K562 (cell line): ENCODE results near the gene DOK7.

Experiments
- EHMT2 ChIP-seq: fragments of 450-650 bp; IDR thresholded peaks from 2 replicates; pipeline ENCODE4 v1.6.1; 2018; ENCODE audit warnings: antibody characterized with exemption
- NFIC ChIP-seq: fragments of 450-650 bp; IDR thresholded peaks from 2 replicates; pipeline ENCODE4 v1.6.1; 2017; ENCODE audit warnings: mild to moderate bottlenecking, inconsistent platforms
- NR2C2 ChIP-seq, 2 experiments: fragments of 200-800 bp in 1 of 2; sonication (Bioruptor generic) in 1 of 2; sonication (generic) in 1 of 2; formaldehyde crosslinking in 1 of 2; IDR thresholded peaks; 2 replicates each; pipeline versions ENCODE4 v1.6.1 to v1.8.0; 2016 to 2022; ENCODE audit warnings: mild to moderate bottlenecking in 1 of 2, missing compliant biosample characterization in 1 of 2, missing genetic modification characterization in 1 of 2, missing genetic modification reagents in 1 of 2
- SNRNP70 ChIP-seq: fragments of 200-400 bp; formaldehyde crosslinking; optimal IDR thresholded peaks from 2 replicates; pipeline ENCODE3; 2017; ENCODE audit warnings: low read depth, low read length
- SPI1 ChIP-seq: IDR thresholded peaks from 2 replicates; pipeline ENCODE4 v1.6.1; 2011; ENCODE audit warnings: low read depth, low read length, control low read depth, borderline replicate concordance
- TAF1 ChIP-seq: IDR thresholded peaks from 2 replicates; pipeline ENCODE4 v1.6.1; 2011; ENCODE audit warnings: mild to moderate bottlenecking, low read length, moderate library complexity; ENCODE audit not compliant: insufficient read depth, control insufficient read depth, severe bottlenecking; ENCODE audit errors: extremely low read depth
- TCF7L2 ChIP-seq: fragments of 150-350 bp; IDR thresholded peaks from 2 replicates; pipeline ENCODE4 v1.6.1; 2016; ENCODE audit warnings: low read depth, mild to moderate bottlenecking, low read length, moderate library complexity
- USF1 ChIP-seq: sonication (generic); formaldehyde crosslinking; IDR thresholded peaks from 2 replicates; pipeline ENCODE4 v1.9.0; 2022; ENCODE audit warnings: mild to moderate bottlenecking, missing genetic modification reagents
- XRCC5 ChIP-seq: fragments of 200-400 bp; formaldehyde crosslinking; IDR thresholded peaks from 2 replicates; pipeline ENCODE4 v1.6.1; 2017; ENCODE audit warnings: low read depth, mild to moderate bottlenecking, low read length
- TF ChIP-seq, protein P1 (sequence below), 2 experiments: fragments of 450-650 bp; formaldehyde crosslinking in 1 of 2; IDR thresholded peaks; 2 replicates each; pipeline versions ENCODE4 v1.4.0 to v1.6.1; 2014 to 2020; ENCODE audit warnings: mild to moderate bottlenecking in 2 of 2, borderline replicate concordance in 1 of 2, low read depth in 1 of 2
- TF ChIP-seq, protein P2 (sequence below), 2 experiments: IDR thresholded peaks; 2 replicates each; pipeline ENCODE4 v1.6.1; 2011; ENCODE audit warnings: borderline replicate concordance in 1 of 2, control low read depth in 1 of 2, low read depth in 1 of 2, low read length in 1 of 2, mild to moderate bottlenecking in 1 of 2, mixed read lengths in 1 of 2, moderate library complexity in 1 of 2; ENCODE audit not compliant: insufficient read depth in 1 of 2, insufficient read length in 1 of 2, poor library complexity in 1 of 2, severe bottlenecking in 1 of 2; ENCODE audit errors: extremely low read depth in 1 of 2

DNA sequence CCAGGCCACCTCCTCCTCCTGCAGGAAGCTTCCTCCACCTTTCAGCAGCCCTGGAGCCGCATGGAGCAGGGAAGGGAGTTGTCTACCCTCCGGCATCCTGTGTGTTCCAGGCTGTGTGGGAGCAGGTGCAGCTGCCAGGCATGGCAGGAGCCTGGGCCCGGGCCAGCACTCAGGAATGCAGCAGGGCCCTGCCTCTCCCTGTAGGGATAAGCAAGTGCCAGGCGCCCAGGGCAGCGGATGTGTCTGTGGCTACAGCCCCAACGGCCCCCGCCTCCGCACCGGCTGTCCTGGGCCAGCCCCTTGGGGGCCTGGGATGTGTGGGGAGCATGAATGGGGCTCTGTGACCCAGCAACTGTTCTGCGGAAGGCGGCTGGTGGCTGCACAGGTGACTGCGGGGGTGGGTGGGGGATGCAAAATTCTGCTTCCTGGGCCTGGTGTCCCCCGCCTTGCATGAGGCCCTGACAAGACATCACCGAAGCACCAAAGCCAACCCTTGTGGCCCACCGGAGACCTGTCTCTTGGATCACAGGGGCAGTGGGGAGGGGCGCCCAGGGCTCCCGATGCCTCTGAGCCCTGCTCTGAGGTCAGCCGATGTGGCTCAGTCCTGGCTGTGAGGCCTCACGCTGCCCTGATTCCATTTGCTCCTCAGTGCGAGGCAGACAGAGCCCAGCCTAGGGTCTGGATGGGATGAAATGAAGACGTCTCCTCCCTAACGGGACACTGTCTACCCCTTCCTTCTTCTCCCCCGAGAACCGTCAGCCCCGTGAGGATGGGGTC, 1.4 kb upstream of the DOK7 start:
- TF ChIP-seq USF1 = no peak
- no peak for TF ChIP-seq EHMT2
- TF ChIP-seq XRCC5 = no peak
- no peak for TF ChIP-seq NR2C2 (CRISPR knock-in tag; IDR thresholded peaks at IDR 0.05)
- no peak for TF ChIP-seq NR2C2 (tag; IDR thresholded peaks at IDR 0.05)
- TF ChIP-seq, protein P1, sequence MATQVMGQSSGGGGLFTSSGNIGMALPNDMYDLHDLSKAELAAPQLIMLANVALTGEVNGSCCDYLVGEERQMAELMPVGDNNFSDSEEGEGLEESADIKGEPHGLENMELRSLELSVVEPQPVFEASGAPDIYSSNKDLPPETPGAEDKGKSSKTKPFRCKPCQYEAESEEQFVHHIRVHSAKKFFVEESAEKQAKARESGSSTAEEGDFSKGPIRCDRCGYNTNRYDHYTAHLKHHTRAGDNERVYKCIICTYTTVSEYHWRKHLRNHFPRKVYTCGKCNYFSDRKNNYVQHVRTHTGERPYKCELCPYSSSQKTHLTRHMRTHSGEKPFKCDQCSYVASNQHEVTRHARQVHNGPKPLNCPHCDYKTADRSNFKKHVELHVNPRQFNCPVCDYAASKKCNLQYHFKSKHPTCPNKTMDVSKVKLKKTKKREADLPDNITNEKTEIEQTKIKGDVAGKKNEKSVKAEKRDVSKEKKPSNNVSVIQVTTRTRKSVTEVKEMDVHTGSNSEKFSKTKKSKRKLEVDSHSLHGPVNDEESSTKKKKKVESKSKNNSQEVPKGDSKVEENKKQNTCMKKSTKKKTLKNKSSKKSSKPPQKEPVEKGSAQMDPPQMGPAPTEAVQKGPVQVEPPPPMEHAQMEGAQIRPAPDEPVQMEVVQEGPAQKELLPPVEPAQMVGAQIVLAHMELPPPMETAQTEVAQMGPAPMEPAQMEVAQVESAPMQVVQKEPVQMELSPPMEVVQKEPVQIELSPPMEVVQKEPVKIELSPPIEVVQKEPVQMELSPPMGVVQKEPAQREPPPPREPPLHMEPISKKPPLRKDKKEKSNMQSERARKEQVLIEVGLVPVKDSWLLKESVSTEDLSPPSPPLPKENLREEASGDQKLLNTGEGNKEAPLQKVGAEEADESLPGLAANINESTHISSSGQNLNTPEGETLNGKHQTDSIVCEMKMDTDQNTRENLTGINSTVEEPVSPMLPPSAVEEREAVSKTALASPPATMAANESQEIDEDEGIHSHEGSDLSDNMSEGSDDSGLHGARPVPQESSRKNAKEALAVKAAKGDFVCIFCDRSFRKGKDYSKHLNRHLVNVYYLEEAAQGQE (IDR thresholded peaks at IDR 0.05; ENCODE audit: borderline replicate concordance) = no peak
- TF ChIP-seq, protein P1 (CRISPR knock-in tag; IDR thresholded peaks at IDR 0.05; ENCODE audit: low read depth) = no peak
- no peak for TF ChIP-seq TAF1
- no peak for TF ChIP-seq NFIC
- no peak for TF ChIP-seq SPI1
- TF ChIP-seq, protein P2, sequence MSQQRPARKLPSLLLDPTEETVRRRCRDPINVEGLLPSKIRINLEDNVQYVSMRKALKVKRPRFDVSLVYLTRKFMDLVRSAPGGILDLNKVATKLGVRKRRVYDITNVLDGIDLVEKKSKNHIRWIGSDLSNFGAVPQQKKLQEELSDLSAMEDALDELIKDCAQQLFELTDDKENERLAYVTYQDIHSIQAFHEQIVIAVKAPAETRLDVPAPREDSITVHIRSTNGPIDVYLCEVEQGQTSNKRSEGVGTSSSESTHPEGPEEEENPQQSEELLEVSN (IDR thresholded peaks at IDR 0.05; ENCODE audit: borderline replicate concordance in 1 of 2, extremely low read depth in 1 of 2, insufficient read depth in 1 of 2, insufficient read length in 1 of 2, low read depth in 1 of 2, low read length in 1 of 2, poor library complexity in 1 of 2, severe bottlenecking in 1 of 2) = no peak
- TF ChIP-seq SNRNP70 = no peak
- TF ChIP-seq TCF7L2 = no peak
